ENCODE data around the gene SHISAL1. TPM values are rescaled to one million over a fixed set of nuclear protein-coding genes. Genes with fewer than 3 reads are reported as not detected.
A peak's percentile ranks its signal among the peaks of the same experiment; 100 is the strongest.

SHISAL1 gene
- total RNA-seq, 1 experiment from 2014 or later = 0.58 TPM

GRCh38 chr22:44275631-44275995, 37.1 kb downstream of the SHISAL1 start:
- DNase-seq (ENCODE audit: low read depth, low spot score) = peak; percentile 76
- in situ Hi-C loops (cut with HindIII; ENCODE audit: low pct_unique_long_range_greater_than_20kb, low sequenced_read_pairs) = no loop called here

GRCh38 chr22:44274918-44275630, 37.7 kb downstream of the SHISAL1 start:
- in situ Hi-C loops (cut with HindIII; ENCODE audit: low pct_unique_long_range_greater_than_20kb, low sequenced_read_pairs) = no loop called here
- no peak for DNase-seq (ENCODE audit: low read depth, low spot score)

GRCh38 chr22:44273175-44273574, 39.6 kb downstream of the SHISAL1 start:
- in situ Hi-C loops (cut with HindIII; ENCODE audit: low pct_unique_long_range_greater_than_20kb, low sequenced_read_pairs) = no loop called here
- DNase-seq (ENCODE audit: low read depth, low spot score) = no peak

- no peak for DNase-seq (ENCODE audit: low read depth, low spot score)
- in situ Hi-C loops (cut with HindIII; ENCODE audit: low pct_unique_long_range_greater_than_20kb, low sequenced_read_pairs) = no loop called here
These were observed 40.4 kb downstream of the SHISAL1 start for GRCh38 chr22:44272401-44272771.

- DNase-seq (ENCODE audit: low read depth, low spot score) = no peak
- in situ Hi-C loops (cut with HindIII; ENCODE audit: low pct_unique_long_range_greater_than_20kb, low sequenced_read_pairs) = no loop called here
These were observed 40.9 kb downstream of the SHISAL1 start for GRCh38 chr22:44271732-44272400.

- in situ Hi-C loops (cut with HindIII; ENCODE audit: low pct_unique_long_range_greater_than_20kb, low sequenced_read_pairs) = no loop called here
- no peak for DNase-seq (ENCODE audit: low read depth, low spot score)
These were observed 41.7 kb downstream of the SHISAL1 start for GRCh38 chr22:44271010-44271500.

GRCh38 chr22:44270556-44270880, 42.2 kb downstream of the SHISAL1 start:
- DNase-seq (ENCODE audit: low read depth, low spot score) = no peak
- in situ Hi-C loops (cut with HindIII; ENCODE audit: low pct_unique_long_range_greater_than_20kb, low sequenced_read_pairs) = no loop called here

GRCh38 chr22:44269757-44270555, 42.8 kb downstream of the SHISAL1 start:
- in situ Hi-C loops (cut with HindIII; ENCODE audit: low pct_unique_long_range_greater_than_20kb, low sequenced_read_pairs) = no loop called here
- no peak for DNase-seq (ENCODE audit: low read depth, low spot score)

GRCh38 chr22:44269117-44269498, 43.6 kb downstream of the SHISAL1 start:
- in situ Hi-C loops (cut with HindIII; ENCODE audit: low pct_unique_long_range_greater_than_20kb, low sequenced_read_pairs) = no loop called here
- no peak for DNase-seq (ENCODE audit: low read depth, low spot score)

- in situ Hi-C loops (cut with HindIII; ENCODE audit: low pct_unique_long_range_greater_than_20kb, low sequenced_read_pairs) = no loop called here
- no peak for DNase-seq (ENCODE audit: low read depth, low spot score)
These were observed 44.2 kb downstream of the SHISAL1 start for GRCh38 chr22:44268431-44269116.

- no peak for DNase-seq (ENCODE audit: low read depth, low spot score)
- in situ Hi-C loops (cut with HindIII; ENCODE audit: low pct_unique_long_range_greater_than_20kb, low sequenced_read_pairs) = no loop called here
These were observed 44.9 kb downstream of the SHISAL1 start for GRCh38 chr22:44267856-44268255.

- no peak for DNase-seq (ENCODE audit: low read depth, low spot score)
- in situ Hi-C loops (cut with HindIII; ENCODE audit: low pct_unique_long_range_greater_than_20kb, low sequenced_read_pairs) = no loop called here
These were observed 45.7 kb downstream of the SHISAL1 start for GRCh38 chr22:44266796-44267760.

GRCh38 chr22:44263547-44263946, 49.2 kb downstream of the SHISAL1 start:
- DNase-seq (ENCODE audit: low read depth, low spot score) = no peak
- in situ Hi-C loops (cut with HindIII; ENCODE audit: low pct_unique_long_range_greater_than_20kb, low sequenced_read_pairs) = no loop called here

GRCh38 chr22:44261861-44262595, 50.7 kb downstream of the SHISAL1 start:
- in situ Hi-C loops (cut with HindIII; ENCODE audit: low pct_unique_long_range_greater_than_20kb, low sequenced_read_pairs) = no loop called here
- no peak for DNase-seq (ENCODE audit: low read depth, low spot score)

- no peak for DNase-seq (ENCODE audit: low read depth, low spot score)
- in situ Hi-C loops (cut with HindIII; ENCODE audit: low pct_unique_long_range_greater_than_20kb, low sequenced_read_pairs) = no loop called here
These were observed 51.4 kb downstream of the SHISAL1 start for GRCh38 chr22:44261164-44261860.

Measured in SK-MEL-5 (cell line).